Cerebellar nuclear complex (tissue), 1 donor: ENCODE data around the gene SLC28A1.

Experiments
- DNase-seq, 2 experiments: peaks; one replicate each; lab custom pipeline; 2025; lab: John Stamatoyannopoulos, UW

SLC28A1 gene

DNA sequence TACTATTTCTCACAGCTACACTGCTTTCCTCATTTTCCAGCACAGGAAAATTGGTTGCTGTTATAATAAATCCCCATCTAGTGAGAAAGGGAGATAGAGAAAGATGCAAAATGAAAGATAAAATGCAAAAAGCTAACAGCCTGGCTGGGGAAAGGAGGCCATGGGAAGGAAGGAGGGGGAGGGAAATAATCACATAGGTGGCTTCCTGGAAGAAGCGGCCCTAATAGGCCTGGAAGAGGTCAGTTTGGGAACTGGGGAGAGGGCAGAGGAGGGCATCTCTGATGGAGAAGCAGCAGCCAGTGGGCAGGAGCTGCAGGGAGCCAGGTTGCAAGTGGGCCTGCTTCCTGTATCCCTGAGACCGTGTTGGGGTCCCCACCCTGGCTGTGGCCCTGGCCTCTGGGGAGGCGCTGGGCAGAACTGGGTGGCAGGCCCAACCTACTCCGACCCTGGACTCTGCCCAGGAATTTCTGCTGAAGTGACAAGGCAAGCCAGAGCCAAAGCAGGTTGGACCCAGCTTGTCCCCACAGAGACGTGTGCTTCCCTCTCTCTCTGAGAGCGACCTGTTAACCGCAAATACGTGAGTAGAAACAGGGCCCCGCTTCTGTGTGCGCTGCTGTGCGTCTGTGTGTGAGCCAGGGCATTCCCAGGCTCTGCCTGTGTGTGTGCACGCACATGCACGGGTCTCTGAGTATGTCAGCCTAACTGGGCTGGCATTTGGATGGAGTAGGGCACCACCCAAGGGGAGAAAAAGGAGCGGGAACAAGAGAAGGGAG, 1.9 kb downstream of the SLC28A1 start:
- no peak for DNase-seq

DNA sequence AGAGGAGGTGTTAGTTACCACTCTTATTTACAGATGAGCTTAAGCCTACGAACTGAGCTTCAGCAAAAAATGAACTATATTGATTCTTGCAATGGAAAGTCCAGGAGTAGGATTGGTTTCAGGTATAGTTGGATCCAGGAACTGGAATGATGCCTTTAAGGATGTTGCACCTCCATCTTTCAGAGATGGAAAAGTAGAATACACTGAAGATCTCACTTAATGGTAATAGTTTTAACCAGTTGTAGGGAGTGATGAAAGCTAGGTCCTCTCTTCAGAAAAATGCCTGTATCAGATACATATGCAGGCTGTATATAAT, 2.5 kb downstream of the SLC28A1 start:
- DNase-seq, result no peak

DNA sequence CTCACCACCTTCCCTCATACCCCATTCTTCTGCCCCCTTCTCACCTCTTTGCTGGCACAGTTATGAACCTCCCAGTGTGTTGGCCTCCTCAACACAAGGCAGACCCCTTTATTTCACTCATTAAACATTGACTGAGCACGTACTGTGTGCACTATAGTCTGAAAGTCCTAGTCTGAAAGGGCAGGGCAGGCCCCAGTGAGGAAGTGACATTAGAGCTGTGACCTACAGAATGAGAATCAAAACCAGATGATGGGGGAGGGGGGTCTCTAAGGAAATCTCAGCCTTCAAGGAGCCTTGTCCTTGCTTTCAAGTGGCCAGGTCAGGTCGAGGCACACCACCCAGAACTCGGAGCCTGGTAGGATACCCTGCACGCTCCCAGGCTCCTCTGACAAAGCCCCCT, 3.5 kb downstream of the SLC28A1 start:
- no peak for DNase-seq

DNA sequence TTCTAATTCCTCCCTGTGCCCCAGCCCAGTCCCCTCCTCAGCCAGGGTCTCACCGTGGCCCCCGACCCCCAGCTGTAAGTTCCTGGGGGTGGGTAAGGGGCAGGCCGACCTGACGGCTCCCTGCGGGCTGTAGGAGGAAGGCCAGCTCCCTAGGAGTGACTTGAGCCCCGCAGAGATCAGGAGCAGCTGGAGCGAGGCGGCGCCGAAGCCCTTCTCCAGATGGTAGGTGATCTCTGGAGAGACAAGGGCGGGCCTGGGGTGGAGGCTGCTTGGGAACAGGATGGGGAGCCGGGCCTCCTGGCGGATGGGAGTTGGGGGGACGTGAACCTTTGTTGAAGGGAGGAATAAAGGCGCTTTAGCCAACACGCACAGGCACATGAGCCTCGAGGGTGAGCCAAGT, 4.2 kb downstream of the SLC28A1 start:
- DNase-seq, result no peak

DNA sequence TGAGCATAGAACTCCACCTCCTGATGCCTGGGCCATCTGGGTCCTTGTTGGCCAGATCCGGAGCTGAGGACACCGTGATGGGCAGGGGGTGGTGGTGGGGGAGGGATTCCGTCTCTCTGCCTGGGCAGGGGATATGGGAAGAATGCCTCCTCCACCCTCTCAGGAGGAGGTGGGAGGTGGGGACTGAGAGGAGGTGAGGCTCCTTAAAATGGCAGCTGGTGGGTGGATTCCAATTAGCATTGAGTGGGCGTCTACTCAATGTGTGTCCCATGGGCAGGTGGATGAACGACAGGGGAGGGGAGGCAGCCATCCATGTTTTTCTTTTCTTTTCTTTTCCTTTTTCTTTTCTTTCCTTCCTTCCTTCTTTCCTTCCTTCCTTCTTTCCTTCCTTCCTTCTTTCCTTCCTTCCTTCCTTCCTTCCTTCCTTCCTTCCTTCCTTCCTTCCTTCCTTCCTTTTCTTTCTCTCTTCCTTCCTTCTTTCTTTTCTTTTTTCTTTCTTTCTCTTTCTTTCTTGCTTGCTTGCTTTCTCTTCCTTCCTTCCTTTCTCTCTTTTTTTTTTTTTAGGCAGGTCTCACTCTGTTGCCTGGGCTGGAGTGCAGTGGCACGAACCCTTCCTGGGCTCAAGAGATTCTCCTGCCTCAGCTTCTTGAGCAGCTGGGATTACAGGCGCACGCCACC, 5.0 kb downstream of the SLC28A1 start:
- no peak for DNase-seq

- no peak for DNase-seq
Measured at GRCh38 chr15:84889991-84890669, 5.7 kb downstream of the SLC28A1 start.

GRCh38 chr15:84890670-84891162, 6.3 kb downstream of the SLC28A1 start:
- DNase-seq, result no peak

- DNase-seq, result no peak
Measured at GRCh38 chr15:84891339-84891738, 6.9 kb downstream of the SLC28A1 start.

DNA sequence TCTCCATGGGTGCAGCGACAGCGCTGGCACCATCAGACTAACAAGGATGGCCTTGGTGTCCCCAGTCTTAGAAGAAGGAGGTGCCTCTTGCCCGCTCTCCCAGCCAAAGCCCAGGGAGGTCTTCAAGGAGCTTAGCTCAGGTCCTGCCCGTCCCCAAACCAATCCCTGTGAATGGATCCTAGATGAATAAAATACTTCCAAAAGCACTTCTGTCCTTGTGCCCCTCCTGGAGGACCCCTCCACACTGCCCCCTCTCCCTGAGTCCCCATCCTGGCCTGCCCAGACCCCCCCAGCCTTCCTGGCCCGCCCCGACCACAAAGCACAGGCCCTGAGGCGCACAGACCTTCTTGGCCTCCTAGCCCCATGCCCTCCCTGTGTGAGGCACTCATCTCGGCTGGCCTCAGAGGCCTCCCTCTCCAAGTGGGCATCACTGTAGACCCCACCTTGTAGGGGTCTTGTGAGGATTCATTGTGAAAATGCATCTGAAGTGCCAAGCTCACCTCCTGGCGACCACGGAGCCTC, 8.4 kb downstream of the SLC28A1 start:
- no peak for DNase-seq

DNA sequence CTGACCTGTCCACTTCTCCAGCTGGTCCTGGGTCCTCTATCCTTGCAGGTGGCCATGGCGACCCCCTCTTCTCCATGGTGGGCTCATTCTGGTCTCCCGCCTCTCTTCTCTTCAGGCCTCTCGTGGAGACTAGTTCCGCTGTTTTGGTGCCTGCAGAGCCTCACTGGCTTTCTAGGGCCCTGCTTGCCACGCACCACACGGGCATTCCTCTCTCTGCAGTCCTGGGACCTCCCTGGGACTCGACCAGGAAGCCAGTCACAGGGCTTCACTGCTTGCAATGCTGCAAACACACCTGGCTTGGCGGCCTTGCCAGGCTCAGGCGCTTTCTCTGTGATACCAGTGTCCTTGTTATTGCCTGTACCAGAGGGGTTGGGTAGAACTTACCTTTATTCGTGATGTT, 9.1 kb downstream of the SLC28A1 start:
- no peak for DNase-seq

DNA sequence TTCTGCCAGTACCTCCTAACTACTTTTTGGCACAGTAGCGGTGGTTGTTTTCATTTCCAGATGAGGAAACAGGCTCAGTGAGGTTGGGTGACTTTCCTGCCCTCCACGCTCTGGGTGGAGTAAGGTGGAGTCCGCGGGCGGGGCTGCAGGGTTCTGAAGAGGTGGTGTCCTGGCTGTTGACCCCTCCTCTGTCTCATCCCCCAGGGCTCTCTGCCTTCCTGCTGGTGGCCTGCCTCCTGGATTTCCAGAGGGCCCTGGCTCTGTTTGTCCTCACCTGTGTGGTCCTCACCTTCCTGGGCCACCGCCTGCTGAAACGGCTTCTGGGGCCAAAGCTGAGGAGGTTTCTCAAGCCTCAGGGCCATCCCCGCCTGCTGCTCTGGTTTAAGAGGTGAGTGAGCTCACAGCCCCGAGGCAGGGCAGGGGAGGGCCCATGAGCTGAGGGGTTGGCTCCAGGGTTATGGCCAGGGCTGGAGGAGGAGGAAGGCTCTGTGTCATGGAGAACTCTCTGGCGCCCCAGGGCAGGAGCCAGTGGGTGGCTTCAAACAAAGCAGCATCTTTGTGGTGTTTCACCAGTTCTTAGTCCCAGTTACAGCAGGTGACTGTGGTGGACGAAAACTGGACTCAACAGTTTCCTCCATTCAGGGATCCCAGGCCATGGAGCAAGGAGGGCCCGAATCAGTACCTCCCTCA, 10.4 kb downstream of the SLC28A1 start:
- no peak for DNase-seq

- no peak for DNase-seq
Measured at GRCh38 chr15:84898761-84899160, 14.3 kb downstream of the SLC28A1 start.

- DNase-seq, result no peak
Measured at GRCh38 chr15:84899750-84900149, 15.3 kb downstream of the SLC28A1 start.

DNA sequence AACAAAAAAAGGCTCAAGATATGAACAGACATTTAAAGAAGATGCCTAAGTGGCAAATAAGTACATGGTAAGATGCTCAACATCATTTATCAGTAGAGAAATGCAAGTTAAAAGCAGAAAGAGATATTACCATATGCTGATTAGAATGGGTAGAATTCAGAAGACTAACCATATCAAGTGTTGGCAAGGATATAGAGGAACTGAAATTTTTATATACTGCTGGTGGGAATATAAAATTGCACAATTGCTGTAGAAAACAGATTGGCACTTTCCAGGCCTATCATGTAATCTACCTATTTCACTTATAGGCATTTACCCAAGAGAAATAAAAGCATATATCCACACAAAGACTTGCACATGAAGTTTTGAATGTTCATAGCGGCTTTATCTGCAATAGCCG, 17.1 kb downstream of the SLC28A1 start:
- no peak for DNase-seq

GRCh38 chr15:84903751-84904150, 19.3 kb downstream of the SLC28A1 start:
- DNase-seq, result no peak

GRCh38 chr15:84904419-84904818, 20.0 kb downstream of the SLC28A1 start:
- no peak for DNase-seq

DNA sequence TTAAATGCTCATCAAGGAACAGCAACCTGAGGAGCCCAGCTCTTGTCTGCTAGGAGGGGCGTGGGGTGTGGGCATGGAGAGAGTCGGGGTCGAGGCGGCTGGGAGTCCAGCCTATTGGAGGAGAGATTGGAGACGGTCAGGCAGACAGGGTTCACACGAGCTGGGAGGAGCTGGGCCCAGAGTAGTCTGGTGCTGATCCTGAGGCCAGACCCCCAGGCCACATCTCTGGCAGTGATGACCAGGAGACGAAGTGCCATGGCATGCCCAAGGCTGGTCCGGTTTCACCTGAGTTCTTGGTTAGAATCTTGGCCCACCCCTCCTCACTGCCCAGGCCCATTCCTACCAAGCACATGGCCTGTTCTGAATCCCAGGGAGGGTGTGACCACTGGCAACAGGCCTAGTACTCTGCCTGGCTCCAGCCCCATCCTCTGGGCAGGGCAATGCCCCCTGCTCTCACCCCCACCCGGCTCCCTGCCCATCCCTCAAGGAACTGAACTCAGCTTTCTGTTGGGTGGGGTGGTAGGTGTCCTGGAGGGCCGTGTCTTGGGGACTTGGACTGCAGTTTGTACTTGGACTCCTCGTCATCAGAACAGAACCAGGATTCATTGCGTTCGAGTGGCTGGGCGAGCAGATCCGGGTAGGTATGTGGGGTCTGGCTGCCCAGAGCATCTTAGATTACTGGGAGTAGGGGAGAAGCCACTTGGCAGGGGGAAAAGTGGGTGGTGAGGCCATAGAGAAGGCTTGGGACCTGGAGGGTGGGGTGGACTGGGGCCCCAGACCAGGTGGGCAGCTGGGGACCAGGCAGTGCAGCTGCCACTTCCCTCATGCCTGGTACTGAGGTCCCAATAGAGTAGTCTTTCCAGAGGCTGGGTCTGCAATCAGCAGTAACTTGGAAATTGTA, 20.8 kb downstream of the SLC28A1 start:
- DNase-seq, result no peak

GRCh38 chr15:84907731-84908130, 23.3 kb downstream of the SLC28A1 start:
- DNase-seq, result no peak

GRCh38 chr15:84908564-84908963, 24.1 kb downstream of the SLC28A1 start:
- DNase-seq, result no peak

DNA sequence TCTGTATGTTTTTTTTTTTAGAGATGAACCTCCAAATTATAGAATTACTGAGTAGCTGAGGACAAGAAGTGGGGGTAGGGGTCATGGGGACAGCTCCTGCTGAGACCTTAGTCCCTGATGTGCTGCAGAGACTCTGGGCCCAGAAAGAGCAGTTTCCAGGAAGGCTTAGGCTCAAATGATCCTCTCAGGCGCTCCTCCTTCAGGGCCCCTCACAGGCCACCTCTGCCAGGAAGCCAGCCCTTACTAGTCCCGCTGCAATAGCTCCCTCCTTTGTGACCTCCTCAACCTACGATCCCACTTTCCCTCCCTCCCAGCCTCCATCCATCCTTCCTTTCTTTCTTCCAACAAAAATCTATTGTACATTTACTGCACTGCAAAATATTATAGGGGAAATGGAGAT, 24.6 kb downstream of the SLC28A1 start:
- no peak for DNase-seq

- DNase-seq, result no peak
Measured at GRCh38 chr15:84909782-84910181, 25.3 kb downstream of the SLC28A1 start.
